Mesothelial cell of epicardium (in vitro differentiated cells): ENCODE results near the gene LRRC8A. TPM values are rescaled to one million over a fixed set of nuclear protein-coding genes. Genes with fewer than 3 reads are reported as not detected.
A peak's percentile ranks its signal among the peaks of the same experiment; 100 is the strongest.
"Not testable (repeated sequence)": the region's sequence is repeated elsewhere in the genome, so short reads cannot be mapped to it uniquely, and the experiment has no call there.

ENCODE experiments used
- DNase-seq, 2 experiments: peaks; one replicate each; pipeline ENCODE4 v3.0.0; 2021; ENCODE audit warnings: low spot score in 2 of 2; ENCODE audit not compliant: unreplicated experiment in 2 of 2
- H3K27ac Mint-ChIP-seq: 2 replicates; pipeline ENCODE4 v1.8.0; 2021; ENCODE audit warnings: mixed read lengths
- H3K27me3 Mint-ChIP-seq: 2 replicates; pipeline ENCODE4 v1.8.0; 2021; ENCODE audit warnings: low read depth, mixed read lengths
- H3K36me3 Mint-ChIP-seq: 2 replicates; pipeline ENCODE4 v1.8.0; 2021; ENCODE audit warnings: mixed read lengths
- H3K4me1 Mint-ChIP-seq: 2 replicates; pipeline ENCODE4 v1.8.0; 2021; ENCODE audit warnings: mixed read lengths
- H3K4me3 Mint-ChIP-seq: 2 replicates; pipeline ENCODE4 v1.8.0; 2021; ENCODE audit warnings: mild to moderate bottlenecking, moderate library complexity, mixed read lengths
- H3K9me3 Mint-ChIP-seq: 2 replicates; pipeline ENCODE4 v1.8.0; 2021; ENCODE audit warnings: mixed read lengths
- total RNA-seq: library from RNA; stranded (reverse); gene quantifications from 3 replicates; pipeline ENCODE4 v1.2.1, GENCODE V29; 2021
- TF ChIP-seq, protein P1 (sequence below): fragments of 200-600 bp; sonication (generic); IDR thresholded peaks from one replicate; pipeline ENCODE4 v1.5.0; 2021; ENCODE audit warnings: antibody characterized with exemption; ENCODE audit not compliant: unreplicated experiment

Gene LRRC8A
- total RNA-seq, 1 donor from 2014 or later = 35.9 TPM

DNA sequence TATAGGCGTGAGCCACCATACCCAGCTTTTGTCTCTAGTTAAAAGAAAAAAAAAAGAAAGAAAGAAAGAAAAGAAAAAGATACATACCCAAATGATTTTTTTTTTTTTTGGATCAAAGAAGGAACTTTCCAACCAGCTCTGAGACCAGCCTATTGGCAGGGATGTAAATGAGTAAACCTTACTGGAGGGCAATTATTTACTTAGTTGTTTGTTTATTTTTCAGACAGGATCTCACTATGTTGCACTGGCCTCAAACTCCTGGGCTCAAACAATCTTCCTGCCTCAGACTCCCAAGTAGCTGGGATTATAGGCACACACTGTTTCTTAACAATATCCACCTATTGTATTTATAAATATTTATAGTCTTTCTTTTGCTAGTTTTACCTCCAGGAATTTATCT lies 41.4 kb upstream of the LRRC8A start:
- H3K4me1 Mint-ChIP-seq = peaks cover 7% of the 10 kb centered on the region
- TF ChIP-seq, protein P1, sequence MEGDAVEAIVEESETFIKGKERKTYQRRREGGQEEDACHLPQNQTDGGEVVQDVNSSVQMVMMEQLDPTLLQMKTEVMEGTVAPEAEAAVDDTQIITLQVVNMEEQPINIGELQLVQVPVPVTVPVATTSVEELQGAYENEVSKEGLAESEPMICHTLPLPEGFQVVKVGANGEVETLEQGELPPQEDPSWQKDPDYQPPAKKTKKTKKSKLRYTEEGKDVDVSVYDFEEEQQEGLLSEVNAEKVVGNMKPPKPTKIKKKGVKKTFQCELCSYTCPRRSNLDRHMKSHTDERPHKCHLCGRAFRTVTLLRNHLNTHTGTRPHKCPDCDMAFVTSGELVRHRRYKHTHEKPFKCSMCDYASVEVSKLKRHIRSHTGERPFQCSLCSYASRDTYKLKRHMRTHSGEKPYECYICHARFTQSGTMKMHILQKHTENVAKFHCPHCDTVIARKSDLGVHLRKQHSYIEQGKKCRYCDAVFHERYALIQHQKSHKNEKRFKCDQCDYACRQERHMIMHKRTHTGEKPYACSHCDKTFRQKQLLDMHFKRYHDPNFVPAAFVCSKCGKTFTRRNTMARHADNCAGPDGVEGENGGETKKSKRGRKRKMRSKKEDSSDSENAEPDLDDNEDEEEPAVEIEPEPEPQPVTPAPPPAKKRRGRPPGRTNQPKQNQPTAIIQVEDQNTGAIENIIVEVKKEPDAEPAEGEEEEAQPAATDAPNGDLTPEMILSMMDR = no peak
- H3K9me3 Mint-ChIP-seq = no peaks in the 10 kb centered on the region
- H3K27me3 Mint-ChIP-seq = no peaks in the 10 kb centered on the region
- no peak overlapping the region for H3K4me3 Mint-ChIP-seq
- DNase-seq = no peak
- peaks cover 3% of the 10 kb centered on the region for H3K36me3 Mint-ChIP-seq
- H3K27ac Mint-ChIP-seq = no peak overlapping the region

DNA sequence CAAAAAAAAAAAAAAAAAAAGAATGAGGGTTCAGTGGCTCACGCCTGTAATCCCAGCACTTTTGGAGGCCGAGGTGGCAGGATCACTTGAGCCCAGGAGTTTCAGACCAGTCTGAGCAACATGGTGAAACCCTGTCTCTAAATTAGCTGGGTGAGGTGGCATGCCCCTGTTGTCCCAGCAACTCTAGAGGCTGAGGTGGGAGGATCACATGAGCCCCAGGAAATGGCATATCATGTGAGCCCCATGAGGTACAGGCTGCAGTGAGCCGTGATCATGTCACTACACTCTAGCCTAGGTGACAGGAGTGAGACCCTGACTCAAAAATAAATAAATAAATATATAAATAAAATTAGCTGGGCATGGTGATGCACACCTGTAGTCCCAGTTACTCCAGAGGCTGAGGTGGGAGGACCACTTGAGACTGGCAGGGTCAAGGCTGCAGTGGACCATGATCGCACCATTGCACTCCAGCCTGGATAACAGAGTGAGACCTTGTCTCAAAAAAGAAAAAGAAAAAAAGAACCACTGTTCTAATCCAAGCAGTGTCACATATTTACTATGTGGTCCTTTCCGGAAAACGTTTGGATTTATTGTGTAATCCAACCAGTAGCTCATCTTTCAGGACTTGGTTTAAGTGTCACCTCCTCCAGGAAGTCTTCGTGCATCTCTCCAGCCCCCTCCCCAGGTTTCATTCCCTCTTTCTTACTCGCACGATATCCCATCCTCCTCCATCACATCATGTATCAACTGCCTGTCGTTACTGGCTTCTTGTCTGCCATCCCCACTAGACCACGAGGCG lies 40.0 kb upstream of the LRRC8A start:
- Mint-ChIP-seq H3K4me1 (peaks cover 9% of the 10 kb centered on the region), H3K27ac (no peak overlapping the region), H3K36me3 (peaks cover 3% of the 10 kb centered on the region), H3K27me3 (no peaks in the 10 kb centered on the region), H3K4me3 (no peak overlapping the region), H3K9me3 (no peaks in the 10 kb centered on the region)
- TF ChIP-seq, protein P1 = no peak
- no peak for DNase-seq

DNA sequence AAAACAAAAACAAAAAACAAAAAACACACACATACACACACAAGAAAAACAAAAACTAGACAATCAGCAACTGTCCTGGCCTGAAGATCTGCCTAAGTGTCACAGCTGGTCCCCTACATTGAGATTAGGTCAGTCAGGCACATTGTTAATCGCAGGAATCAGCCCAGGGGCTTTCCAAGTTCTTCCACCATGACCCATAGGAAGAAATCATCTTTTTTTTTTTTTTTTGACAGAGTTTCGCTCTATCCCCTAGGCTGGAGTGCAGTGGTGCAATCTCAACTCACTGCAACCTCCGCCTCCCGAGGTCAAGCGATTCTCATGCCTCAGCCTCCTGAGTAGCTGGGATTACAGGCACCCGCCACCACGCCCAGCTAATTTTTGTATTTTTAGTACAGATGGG lies 38.8 kb upstream of the LRRC8A start:
- not testable (repeated sequence) for H3K9me3 Mint-ChIP-seq, H3K27me3 Mint-ChIP-seq, DNase-seq, H3K4me3 Mint-ChIP-seq, H3K36me3 Mint-ChIP-seq, H3K27ac Mint-ChIP-seq, H3K4me1 Mint-ChIP-seq

DNA sequence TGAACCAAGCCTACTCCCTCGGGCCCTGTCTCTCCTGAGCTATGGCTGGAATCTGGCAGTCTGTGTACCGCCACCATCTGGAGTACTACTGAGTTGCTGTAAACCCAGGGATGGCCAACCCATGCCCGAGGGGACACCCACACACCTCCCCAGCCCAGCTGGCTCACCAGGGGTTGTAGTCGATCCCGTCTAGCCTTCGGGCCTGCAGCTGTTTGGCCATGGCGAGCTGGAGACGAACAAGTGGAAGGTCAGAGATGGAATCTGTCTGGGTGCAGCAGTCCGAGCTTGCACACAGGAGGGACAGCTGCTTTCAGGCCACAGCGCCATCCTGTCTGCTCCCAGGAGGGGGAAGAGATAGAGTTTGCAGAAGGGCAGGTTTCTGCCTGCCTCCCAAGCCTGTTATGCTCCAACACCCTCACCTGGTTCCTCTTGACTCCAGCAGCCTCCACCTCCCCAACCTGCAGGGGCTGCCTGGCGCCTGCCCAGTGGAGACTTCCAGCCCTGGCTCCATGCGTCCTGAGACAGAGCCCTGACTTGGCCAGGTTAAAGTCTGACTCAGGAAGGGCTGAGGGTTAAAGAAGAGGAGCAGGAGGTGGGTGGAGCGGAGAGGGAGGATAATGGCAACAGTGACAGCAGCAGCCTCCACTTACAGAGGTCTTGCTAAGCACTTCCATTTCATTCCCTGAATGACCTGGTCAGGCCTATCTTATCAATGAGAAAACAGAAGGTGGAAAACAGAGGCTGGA lies 36.6 kb upstream of the LRRC8A start:
- Mint-ChIP-seq H3K36me3 (peaks cover 10% of the 10 kb centered on the region), H3K9me3 (peaks cover 14% of the 10 kb centered on the region), H3K4me1 (peaks cover 9% of the 10 kb centered on the region), H3K27me3 (no peaks in the 10 kb centered on the region), H3K4me3 (peak overlapping the region; percentile 26), H3K27ac (peak overlapping the region; percentile 59)
- TF ChIP-seq, protein P1 = no peak
- DNase-seq = no peak

DNA sequence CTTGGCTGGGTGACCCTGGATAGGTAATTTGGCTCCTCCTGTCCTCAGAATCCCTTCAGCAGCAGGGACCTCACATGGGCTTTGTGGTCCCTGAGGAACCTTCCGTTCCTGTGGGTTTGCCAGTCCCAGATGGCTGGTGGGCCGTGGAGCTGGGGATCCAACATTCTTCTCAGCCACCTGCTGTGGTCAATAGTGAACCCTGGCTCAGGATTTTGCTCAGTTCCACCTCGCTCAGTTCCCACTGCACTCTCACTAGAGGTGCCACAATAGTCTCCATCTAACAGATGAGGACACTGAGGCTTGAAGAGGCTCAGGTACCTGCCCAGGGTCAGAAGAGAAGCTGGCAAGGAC lies 35.3 kb upstream of the LRRC8A start:
- no peak overlapping the region for H3K4me3 Mint-ChIP-seq
- no peak for DNase-seq

More for the DNA sequence above, 35.3 kb upstream of the LRRC8A start:
- Mint-ChIP-seq H3K9me3 (peaks cover 27% of the 10 kb centered on the region), H3K4me1 (peaks cover 9% of the 10 kb centered on the region), H3K36me3 (peaks cover 19% of the 10 kb centered on the region), H3K27ac (no peak overlapping the region), H3K27me3 (no peaks in the 10 kb centered on the region)
- TF ChIP-seq, protein P1 = no peak
